GM18502 (cell line): ENCODE results near the gene MZF1.

ENCODE experiments used
- ATAC-seq: cut with Tn5 transposase; IDR thresholded peaks from one replicate; pipeline ENCODE4 v1.9.1; 2021; ENCODE audit warnings: mild to moderate bottlenecking; ENCODE audit not compliant: unreplicated experiment, poor library complexity

The MZF1 gene

DNA sequence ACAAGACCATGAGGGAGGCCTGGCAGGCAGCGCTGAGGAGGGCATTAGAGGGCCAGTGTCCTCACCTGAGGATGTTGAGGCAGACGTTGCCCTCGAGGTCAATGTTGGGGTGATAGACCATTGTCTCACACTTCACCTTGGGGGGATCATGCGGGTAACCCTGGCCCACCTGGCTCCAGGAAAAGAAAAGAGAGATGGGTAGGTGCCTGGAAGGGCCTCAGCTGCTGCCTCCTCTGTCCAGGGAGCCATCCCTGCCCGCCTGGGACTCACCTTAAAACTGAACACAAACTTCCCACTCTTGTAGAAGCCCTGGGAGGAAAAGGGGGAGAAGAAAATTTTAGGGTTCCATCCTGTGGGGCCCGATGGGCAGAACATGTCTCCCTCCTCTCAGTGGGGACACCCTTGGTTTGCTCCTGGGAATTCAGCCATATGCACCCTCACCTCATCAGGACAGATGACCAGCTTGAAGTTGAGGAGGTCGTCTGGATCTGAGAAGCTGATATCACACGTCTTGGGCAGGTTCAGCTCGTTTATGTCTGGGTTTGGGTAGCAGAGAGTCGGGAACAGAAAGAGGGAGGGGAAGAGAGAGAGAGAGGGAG is 16.4 kb downstream of the MZF1 start:
- no peak for ATAC-seq

DNA sequence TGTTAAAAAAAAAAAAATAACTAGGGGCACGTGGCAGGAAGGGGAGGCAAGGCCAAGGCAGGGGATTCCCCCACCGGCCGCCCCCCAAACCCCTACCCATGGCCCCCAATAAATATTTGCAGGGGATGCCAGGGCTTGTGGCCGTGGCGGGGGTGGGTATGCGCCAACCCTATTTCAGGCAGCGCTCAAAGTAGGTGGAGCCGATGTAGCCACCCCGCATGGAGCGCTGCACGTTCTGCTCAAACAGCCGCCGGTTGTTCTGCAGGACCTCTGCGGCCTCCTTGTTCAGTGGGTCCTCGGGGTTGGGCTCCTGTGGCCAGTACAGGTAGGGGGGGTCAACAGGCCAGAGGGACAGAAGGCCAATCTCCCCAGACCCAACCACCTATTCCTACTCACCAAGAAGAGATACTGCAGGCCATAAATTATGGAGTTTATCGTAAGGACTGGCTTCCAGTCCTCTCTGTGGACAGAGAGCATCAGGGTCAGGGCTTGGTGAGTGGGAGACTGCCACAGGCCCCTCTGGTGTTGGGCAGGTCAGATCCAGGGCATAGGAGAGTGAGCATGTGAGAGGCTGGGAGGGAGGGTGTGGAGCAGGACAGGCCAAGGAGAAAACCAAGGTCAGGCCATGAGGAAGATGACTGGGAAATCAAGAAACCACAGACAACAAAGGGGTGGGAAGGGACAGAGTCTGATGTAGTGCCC is 17.1 kb downstream of the MZF1 start:
- ATAC-seq, result no peak

DNA sequence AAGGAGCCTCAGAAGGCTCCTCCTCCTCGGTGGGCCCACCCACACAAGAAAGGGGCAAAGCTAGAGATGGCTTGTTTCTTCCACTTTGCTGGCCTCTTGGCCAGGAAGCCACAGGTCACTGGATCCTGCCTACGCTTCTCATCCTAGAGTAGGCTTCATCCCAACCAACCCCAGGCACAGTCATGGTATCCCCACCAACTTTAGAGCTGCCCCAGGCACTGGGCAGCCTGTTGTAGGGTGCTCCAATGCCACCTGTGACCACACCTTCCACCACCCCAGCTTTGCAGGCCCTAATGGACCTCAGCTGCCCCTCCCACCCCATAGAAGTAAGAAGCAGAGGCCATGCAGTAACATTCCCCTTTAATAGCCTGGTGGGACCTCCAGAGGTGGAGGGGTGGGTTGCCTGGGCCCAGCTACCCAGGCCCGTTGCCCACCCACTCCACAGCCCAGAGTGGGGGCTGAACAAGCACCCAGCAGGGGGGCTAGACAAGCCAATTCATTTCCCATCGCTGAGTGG is 17.7 kb downstream of the MZF1 start:
- no peak for ATAC-seq

DNA sequence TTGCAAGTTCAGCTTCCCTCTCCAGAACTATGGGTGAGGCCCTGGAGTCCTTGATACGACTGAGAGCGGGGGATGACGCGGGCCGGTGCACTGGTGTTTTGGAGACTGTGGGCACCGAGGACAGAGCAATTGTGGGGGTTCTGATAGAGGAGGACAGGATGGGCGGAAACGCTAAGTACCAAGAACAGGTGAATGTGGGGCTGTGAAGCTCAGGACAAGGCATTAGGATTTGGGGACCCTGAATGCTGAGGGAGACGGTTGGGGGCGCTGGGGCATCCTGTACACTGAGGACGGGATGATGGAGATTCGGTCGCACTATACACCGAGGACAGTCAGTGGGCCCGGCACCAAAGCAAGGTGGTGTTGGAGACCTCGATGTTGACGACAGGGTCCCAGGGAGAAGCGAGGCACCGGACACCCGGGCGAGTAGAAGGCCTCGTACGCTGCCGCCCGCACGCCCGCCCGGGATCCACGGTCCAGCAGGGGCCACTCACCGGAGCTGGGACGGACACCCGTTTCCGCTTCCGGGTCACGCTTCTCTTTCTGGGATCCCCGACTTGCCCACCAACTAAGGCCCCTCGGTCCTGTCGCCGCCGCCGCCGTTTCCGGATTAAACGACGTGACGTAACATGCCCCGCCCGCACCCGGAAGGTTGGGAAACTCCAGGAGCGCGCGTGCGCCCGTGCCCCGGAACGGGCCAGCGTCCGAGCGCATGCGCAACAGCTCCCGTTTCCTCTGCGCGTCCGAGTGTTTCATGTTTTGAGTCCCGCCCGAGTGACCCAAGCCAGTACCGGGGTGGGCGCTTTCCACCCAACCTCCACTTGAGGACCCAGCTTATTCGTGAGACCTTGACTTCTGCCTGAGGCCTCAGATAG is 18.4 kb downstream of the MZF1 start, which contains the start of gene CHMP2A:
TSS of gene CHMP2A (minus strand) at position 612 of the 875 bp plus-strand sequence. CDS start 893 bp downstream, outside the sequence.
- peak; percentile 38 for ATAC-seq

DNA sequence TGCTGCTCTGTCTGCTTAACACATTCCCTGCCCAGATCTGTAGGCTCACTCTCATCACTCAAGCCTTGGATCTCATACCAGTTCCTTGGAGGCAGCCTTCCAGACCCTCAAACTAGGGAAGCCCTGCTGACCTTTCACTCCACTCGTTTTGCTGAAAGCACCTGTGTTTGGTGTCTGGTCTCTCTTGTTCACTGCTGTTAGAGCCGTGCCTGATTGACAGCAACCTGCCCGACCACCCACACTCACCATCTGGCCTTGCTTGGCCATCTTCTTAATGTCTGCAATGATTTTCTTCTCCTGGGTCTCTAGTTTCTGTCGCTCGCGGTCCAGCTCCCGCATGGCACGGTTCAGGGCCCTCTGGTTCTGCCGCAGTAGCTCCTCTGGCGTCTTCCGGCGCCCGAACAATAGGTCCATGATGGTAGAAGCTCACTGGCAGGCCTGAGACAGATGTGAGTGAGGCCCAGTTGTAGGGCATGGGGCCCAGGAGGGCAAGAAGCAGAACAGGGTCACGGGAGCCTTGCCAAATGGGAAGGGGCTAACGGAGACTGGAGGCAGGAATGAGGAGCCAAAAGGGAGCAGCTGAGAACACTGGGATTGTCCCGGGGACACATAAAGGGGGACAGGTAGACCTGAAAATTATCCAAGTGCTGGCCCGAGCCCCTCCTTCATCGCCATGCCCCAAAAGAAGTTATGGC is 19.2 kb downstream of the MZF1 start:
- no peak for ATAC-seq

DNA sequence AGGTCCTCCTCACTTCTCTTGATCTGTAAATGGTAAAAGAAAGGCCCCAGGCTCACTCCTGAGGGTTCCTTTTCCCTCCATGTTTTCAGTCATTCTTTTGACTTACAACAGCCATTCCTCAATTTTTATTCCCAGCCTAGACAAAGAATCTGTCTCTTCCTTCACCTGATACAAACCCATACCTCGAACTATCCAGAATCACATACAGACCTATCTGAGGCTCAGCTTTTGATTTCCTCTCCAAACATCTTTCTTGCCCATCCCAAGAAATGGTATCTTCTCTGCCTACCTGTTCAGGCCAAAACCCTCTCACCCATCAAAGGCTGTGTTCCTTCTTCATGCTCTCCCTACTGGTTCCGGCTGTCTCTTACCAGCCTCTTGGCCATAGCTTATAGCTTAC is 20.5 kb downstream of the MZF1 start:
- ATAC-seq, result no peak

DNA sequence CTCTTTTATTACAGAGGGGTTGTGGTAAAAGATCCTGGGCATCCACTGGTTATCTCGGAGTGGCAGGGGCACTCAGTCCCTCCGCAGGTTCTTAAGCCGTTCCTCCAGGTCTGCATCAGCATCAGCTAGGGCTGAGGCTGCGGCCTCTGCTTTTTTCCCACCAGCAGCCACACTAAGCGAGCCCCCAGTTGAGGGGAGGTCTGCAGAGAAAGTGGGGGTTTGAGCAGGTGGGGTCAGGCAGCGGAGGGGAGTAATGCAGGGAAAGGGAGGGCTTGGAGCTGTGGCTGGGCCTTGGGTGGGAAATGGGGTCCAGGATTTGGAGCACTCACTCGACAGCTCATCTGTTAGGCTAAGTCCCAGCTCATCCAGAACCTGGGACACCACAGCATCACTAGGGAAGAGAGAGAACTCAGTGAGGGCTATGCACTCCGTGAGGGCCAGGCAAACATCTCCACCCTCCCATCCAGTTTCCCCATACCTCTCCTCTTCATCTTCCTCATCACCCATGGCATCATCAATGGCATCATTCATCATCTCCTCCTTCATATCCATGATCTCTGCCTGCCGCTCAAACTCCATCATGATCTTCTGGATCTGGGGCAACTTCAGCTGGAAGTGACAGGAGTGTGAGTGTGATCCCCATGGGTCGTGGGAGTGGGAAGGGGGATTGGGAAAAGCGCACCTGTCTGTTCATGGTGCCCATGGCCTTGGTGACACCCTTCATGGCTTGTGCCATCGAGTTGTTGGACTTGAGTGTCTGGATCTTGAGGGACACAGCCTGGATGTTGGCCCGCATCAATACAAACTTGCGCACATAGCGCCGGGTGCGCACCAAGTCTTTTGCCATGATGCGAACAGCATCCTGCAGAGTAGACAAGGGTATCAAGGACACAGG is 21.3 kb downstream of the MZF1 start:
- no peak for ATAC-seq

DNA sequence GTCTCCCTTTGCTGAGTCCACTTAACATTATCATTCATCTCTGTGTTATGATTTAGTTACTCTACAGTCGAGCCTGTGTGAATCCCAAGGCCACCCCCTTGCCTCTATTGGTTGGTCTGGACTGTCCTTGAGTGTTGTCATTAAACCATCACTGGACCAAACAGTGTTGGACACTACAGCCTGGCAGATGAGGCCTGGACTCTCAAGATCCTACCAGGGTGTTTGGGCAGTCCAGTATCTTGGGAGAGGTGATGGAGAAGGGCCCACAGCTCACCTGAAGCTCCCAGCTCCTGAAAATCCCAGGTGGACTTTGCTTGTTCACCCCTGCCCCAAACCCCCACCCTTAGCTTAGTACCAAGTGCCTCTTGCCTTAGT is 22.0 kb downstream of the MZF1 start:
- no peak for ATAC-seq

DNA sequence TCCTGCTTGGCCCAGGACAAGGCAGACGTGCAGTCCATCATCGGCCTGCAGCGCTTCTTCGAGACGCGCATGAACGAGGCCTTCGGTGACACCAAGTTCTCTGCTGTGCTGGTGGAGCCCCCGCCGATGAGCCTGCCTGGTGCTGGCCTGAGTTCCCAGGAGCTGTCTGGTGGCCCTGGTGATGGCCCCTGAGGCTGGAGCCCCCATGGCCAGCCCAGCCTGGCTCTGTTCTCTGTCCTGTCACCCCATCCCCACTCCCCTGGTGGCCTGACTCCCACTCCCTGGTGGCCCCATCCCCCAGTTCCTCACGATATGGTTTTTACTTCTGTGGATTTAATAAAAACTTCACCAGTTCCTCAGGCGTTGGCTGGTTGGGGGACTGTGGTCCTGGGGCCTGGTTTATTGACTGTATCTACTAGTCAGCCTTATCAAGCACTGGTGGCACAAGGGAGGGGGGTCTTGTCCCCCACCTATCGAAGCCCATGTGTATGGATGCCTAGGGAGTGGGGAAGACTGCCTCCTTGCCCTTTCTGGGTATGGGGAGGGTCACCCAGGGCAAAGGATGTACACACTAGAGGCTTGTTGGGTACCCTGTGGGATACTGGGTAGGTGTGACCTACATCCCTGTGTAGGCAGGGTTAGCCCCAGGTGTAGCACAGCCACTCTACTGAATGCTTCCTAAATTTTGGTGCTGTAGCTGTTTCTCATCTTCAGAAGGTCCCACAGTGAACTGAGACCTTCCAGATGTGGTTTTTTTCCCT is 22.6 kb downstream of the MZF1 start:
- ATAC-seq, result no peak

DNA sequence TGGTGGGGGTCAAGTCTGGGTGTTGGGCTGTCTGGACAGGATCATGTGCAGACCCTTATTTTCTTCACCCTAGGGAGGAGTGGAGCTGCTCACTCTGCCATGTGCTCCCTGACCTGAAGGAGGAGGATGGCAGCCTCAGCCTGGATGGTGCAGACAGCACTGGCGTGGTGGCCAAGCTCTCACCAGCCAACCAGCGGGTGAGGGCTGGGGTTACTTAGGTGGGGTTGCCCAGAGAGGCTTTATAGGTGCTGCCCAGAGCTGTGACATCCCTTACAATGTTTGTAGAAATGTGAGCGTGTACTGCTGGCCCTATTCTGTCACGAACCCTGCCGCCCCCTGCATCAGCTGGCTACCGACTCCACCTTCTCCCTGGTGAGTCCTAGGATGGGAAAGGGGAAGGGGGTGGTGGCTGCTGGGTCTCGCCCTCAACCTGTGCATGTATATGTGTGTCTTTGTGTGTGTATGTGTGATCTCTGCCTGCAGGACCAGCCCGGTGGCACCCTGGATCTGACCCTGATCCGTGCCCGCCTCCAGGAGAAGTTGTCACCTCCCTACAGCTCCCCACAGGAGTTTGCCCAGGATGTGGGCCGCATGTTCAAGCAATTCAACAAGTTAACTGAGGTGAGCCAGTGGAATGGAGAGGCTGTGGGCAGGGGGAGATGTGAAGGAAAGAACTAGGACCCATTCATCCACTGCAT is 23.3 kb downstream of the MZF1 start:
- no peak for ATAC-seq

DNA sequence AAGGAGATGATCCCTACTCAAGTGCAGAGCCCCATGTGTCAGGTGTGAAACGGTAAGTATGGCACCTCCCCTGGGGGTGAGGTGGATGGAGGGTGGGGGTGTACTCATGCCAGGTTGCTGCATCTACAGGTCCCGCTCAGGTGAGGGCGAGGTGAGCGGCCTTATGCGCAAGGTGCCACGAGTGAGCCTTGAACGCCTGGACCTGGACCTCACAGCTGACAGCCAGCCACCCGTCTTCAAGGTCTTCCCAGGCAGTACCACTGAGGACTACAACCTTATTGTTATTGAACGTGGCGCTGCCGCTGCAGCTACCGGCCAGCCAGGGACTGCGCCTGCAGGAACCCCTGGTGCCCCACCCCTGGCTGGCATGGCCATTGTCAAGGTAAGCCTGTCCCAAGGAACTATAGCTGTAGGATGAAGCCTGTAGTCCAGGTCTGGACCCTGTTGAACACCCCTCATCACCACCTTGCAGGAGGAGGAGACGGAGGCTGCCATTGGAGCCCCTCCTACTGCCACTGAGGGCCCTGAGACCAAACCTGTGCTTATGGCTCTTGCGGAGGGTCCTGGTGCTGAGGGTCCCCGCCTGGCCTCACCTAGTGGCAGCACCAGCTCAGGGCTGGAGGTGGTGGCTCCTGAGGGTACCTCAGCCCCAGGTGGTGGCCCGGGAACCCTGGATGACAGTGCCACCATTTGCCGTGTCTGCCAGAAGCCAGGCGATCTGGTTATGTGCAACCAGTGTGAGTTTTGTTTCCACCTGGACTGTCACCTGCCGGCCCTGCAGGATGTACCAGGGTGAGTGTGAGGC is 24.1 kb downstream of the MZF1 start:
- no peak for ATAC-seq

DNA sequence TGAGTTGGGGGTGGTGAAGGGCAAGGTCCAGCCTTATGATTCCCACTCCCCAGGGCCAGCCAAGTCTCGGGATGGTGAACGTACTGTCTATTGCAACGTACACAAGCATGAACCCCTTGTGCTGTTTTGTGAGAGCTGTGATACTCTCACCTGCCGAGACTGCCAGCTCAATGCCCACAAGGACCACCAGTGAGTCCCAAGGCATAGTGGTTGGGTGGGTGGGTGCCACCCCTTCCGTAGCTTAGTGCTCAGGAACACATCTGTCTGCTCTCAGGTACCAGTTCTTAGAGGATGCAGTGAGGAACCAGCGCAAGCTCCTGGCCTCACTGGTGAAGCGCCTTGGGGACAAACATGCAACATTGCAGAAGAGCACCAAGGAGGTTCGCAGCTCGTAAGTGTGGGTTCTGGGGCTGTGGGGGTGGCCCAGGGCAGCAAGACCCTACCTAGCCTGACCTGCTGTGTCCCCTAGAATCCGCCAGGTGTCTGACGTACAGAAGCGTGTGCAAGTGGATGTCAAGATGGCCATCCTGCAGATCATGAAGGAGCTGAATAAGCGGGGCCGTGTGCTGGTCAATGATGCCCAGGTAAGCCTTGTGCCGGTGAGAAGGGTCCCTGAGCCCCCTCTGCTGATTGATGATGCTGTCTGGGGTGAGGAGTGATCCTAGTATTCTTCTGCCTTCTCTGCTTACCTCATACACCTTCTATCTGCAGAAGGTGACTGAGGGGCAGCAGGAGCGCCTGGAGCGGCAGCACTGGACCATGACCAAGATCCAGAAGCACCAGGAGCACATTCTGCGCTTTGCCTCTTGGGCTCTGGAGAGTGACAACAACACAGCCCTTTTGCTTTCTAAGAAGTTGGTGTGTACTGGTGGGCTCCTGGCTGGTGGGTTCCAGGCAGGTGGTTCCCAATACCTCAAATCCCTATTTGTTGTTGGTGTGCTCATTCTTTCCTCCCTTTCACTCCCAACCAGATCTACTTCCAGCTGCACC is 25.5 kb downstream of the MZF1 start:
- no peak for ATAC-seq

DNA sequence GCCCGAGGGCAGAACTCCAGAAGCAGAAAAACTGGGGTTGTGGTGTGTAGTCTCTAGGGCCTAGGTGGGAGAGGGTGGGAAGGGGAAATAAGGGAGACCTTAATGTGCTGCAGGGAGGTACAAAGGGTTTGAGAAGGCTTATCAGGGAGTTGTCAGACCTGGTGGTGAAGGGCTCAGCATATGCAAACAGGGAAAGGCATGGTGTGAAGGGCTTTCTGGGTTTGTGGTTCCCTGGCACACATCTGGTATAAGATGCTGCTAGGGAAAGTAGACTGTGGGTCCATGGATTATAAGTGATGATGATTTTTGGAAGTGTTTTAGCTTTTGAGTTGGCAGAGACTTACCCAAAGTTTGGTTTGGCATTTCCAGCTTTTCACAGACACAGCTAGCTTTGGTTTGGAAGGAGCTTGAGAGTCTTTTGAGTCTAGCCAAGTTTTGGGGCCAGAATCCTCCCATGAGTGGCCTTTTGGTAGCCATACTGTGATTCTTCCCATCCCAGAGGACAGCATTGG is 27.1 kb downstream of the MZF1 start:
- ATAC-seq, result no peak

DNA sequence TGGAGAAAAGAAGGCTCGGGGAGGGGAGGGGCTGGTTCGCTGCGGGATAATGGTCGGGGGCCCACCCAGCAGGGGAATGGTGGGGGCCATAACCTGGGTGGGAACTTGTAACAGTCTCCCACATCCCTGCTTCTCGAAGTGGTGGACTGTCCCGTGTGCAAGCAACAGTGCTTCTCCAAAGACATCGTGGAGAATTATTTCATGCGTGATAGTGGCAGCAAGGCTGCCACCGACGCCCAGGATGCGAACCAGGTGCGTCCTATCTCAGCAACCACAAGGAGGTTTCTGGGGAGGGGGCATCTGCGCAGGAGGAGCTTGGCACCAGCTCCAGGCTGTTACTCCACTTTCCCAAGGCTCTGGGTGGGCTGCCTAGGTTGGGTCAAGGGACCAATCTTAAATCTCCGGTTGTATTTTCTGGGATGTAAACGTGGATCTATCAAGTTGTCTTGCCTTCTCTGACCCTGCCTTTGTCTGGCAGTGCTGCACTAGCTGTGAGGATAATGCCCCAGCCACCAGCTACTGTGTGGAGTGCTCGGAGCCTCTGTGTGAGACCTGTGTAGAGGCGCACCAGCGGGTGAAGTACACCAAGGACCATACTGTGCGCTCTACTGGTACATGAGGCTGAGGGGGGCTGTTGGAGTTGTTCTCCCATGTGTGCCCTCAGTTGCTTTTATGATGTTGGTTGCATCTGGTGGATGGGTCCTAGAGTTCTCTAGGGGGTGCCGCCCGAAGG is 27.7 kb downstream of the MZF1 start:
- ATAC-seq, result no peak

DNA sequence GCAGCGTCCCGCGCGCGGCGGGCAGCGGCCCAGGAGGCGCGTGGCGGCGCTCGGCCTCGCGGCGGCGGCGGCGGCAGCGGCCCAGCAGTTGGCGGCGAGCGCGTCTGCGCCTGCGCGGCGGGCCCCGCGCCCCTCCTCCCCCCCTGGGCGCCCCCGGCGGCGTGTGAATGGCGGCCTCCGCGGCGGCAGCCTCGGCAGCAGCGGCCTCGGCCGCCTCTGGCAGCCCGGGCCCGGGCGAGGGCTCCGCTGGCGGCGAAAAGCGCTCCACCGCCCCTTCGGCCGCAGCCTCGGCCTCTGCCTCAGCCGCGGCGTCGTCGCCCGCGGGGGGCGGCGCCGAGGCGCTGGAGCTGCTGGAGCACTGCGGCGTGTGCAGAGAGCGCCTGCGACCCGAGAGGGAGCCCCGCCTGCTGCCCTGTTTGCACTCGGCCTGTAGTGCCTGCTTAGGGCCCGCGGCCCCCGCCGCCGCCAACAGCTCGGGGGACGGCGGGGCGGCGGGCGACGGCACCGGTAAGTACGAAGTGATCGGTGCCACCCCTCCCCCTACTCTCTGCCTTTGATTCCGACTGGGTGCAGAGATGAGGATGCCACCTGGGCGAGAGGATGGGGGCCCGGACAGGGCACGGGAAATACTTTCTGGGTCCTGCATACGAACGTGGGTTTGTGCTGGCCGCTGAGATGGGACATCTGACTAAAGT is 28.4 kb downstream of the MZF1 start:
- ATAC-seq, result peak; percentile 58
